ENCODE measurements around the gene ZDHHC5. TPM values are rescaled to one million over a fixed set of nuclear protein-coding genes. Genes with fewer than 3 reads are reported as not detected.
"Not testable (repeated sequence)": the region's sequence is repeated elsewhere in the genome, so short reads cannot be mapped to it uniquely, and the experiment has no call there.

The ZDHHC5 gene
- total RNA-seq, 1 donor from 2014 or later = 43.4 TPM

DNA sequence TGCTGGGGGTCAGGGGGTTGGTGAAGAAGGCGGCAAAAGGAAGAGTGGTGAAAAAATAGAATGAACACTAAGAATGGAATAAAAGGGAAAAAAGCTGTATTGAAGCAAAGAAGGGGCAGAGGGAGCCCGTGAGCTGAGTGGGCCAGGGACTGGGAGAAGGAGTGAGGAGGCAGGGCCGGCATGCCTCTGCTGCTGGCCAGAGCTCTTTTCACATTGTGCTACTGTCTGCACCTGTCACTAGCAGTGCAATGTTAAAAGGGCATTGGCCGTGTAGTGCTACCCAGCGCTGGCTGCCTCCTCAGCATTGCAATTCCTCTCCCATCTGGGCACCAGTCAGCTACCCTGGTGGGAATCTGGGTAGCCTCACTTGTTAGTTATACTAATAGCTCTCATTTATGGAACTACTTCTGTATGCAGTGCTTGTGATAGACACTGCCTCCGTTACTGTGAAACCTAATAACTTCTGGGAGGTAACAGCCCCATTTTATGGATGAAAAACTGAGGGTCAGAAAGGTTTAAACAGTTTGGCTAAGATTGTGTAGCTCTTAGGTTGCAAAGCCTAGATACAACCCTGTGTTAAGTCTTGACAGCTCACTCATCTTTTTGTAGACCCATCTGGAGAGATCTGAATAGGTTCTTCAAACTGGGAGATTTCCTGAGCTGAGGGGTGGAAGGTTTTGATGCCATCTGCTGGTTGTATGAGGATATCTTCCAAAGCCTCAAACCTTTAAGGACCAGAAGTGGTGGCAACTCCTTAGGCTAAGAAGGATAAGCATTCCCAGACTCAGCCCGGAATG, 26.7 kb upstream of the ZDHHC5 start:
- intact Hi-C loops (cut with DNase I) = loop anchor here (5.0 to 10.0 kb wide), 2 partner anchors 146 to 184 kb away; no protein-coding TSS in a partner anchor
- peak; percentile 65 for DNase-seq (ENCODE audit: low spot score)

DNA sequence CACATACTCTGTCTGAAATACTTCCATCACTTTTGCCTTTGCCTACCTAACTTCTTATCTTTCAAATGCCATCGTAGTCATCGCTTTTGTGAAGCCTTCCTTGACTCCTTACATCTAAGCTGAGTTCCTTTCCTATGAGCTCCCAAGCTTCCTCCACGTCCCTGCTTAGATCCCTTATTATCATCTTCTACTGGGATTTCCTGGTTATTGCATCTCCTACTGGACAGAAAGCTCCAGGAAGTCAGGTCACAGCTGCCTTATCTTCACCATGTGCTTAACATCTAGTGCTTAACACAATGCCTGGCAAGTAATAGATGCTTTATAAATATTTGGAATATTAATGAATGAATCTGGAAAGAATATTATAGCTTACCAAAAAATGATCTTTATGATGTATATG, 24.1 kb upstream of the ZDHHC5 start:
- no peak for DNase-seq (ENCODE audit: low spot score)
- intact Hi-C loops (cut with DNase I) = loop anchor here (1.0 to 10.0 kb wide), 3 partner anchors 76 to 187 kb away; no protein-coding TSS in a partner anchor

DNA sequence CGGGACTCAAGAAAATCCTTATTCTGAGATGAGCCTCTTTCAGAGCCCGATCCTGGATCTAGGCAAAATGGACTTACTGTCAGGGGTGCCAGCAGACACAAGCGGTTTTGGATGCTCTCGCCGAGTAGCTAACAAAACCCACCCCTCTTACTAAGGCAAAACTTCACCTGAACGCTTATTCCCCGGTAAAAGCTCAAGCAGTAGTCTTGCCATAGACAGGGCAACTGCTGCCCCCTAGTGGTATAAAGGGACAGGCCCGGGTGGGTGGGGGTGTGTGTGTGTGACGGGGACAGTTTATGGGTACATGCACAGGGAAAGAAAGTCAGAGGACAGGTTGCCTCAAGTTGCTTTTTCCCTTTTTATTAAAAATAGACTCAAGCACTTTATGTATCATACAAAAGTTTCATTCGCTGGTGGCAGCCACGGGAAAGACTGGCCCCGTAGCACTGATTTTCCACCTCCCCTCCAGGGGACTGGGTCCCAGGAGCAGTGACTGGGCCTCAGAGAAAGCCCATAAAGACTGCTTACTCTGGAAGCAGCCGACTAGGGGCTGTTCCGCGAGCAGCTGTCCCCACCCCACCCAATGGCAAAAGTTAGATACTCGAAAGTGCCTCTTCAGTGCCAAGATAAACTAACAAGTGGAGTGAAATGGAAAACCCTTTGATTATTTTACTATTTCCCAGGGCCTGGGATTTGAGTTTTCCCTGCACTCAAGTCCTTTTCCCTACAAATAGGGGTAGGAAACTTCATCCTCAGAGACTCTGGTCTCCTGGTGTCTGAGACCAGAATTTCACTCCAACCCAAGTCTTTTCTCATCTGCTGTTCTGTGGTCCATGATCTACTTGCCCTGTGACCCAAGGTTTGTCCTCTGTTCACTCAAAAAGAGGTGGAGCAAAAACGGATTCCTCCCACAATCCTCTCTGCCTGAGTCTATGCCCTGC, 22.9 kb upstream of the ZDHHC5 start:
- intact Hi-C loops (cut with DNase I) = loop anchor here (1.0 to 10.0 kb wide), 4 partner anchors 77 to 298 kb away; no protein-coding TSS in a partner anchor
- peak; percentile 88 for DNase-seq (ENCODE audit: low spot score)

DNA sequence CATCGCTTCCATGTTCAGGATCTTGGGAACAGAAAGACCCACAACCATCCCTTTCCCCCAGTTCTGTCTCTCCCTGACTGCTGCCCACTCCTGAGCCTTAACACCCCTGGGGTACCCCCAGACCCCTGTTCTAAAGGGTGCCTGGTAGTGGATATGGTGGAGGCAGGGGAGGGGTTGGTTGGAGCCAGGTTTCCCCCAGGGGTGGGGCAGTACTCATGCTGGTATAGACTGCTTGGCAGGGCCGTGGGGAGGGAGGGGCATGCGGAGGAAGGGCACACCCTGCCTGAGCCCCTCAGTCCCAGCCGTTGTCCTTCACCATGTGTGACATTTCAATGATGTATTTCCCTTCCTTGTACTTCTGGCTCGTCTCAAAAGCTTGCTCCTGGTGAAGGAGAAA, 22.2 kb upstream of the ZDHHC5 start:
- peak; percentile 50 for DNase-seq (ENCODE audit: low spot score)
- intact Hi-C loops (cut with DNase I) = loop anchor here (5.0 to 10.0 kb wide), 2 partner anchors 151 to 298 kb away; no protein-coding TSS in a partner anchor

DNA sequence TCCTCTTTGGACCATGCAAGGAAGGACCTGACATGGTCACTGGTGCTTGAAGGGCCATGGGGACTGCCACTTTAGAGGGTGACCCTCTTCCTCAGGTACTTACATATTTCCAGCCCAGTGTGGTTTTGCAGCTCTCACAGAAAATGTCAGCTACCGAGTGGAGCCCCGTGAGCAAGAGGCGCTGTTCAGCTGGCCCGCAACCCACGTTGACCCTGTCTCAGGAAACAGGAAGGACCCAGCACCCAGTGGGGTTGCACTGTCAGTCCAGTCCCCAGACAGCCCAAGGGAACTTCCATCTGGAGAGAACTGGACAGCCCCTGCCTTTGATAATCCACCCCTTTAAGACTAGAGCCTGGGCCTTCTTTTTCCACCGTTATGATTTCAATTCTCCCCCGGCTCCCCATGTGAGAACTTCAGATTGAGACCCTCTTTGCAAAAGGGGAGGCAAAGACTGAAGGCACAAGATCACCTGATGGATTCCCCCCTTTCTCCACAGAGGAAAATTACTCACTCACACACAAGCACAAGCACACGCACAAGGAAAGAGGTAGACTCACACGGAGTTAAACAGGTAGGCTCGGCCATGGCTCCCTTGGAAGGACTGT, 21.6 kb upstream of the ZDHHC5 start:
- intact Hi-C loops (cut with DNase I) = loop anchor here (5.0 to 10.0 kb wide), 2 partner anchors 151 to 299 kb away; no protein-coding TSS in a partner anchor
- DNase-seq (ENCODE audit: low spot score) = peak; percentile 43

DNA sequence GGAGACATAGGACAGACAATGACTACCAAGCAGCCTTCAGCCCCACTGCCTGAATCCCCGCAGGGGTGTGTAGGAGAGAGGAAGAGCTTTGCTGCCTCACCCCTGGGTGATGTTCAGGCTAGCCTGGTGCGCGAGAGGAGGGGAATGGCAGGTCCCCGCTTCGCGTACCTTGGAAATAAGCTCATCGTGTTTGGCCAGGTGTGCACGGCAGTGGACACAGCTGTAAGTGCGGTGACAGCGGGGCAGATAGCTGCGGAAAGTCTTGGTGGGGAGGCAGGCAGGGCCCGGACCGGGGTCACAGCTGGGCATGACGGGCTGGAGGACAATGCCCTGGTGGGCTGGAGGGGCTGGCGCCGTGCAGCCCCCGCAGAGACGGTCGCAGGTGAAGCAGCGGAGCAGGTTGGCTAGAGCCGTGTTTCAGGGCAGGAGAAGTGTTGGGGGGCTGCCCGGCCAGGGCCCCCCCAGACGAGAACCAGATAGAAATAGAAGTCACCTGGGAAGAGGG, 21.1 kb upstream of the ZDHHC5 start:
- DNase-seq (ENCODE audit: low spot score) = no peak
- intact Hi-C loops (cut with DNase I) = loop anchor here (5.0 to 10.0 kb wide), 2 partner anchors 152 to 300 kb away; no protein-coding TSS in a partner anchor

DNA sequence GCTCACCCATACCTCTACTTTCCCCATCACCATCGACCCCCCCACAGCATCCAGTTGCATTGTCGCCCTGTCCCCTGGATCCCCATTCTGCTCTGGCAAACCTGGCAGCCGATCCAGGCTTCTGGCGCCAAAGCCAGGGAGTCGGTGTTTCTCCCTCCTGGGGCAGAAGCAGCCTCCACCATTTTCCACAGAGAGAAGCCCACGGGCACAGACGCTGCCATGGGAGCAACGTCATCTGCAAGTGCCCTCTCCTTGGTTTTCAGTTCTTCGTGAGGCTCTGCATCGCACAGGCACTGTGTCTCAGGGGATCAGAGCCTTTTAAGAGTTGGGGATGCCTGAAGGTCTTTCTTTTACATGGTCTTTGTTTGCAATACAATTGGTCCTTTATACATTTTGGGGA, 20.5 kb upstream of the ZDHHC5 start:
- no peak for DNase-seq (ENCODE audit: low spot score)
- intact Hi-C loops (cut with DNase I) = loop anchor here (5.0 to 10.0 kb wide), 2 partner anchors 153 to 300 kb away; no protein-coding TSS in a partner anchor

DNA sequence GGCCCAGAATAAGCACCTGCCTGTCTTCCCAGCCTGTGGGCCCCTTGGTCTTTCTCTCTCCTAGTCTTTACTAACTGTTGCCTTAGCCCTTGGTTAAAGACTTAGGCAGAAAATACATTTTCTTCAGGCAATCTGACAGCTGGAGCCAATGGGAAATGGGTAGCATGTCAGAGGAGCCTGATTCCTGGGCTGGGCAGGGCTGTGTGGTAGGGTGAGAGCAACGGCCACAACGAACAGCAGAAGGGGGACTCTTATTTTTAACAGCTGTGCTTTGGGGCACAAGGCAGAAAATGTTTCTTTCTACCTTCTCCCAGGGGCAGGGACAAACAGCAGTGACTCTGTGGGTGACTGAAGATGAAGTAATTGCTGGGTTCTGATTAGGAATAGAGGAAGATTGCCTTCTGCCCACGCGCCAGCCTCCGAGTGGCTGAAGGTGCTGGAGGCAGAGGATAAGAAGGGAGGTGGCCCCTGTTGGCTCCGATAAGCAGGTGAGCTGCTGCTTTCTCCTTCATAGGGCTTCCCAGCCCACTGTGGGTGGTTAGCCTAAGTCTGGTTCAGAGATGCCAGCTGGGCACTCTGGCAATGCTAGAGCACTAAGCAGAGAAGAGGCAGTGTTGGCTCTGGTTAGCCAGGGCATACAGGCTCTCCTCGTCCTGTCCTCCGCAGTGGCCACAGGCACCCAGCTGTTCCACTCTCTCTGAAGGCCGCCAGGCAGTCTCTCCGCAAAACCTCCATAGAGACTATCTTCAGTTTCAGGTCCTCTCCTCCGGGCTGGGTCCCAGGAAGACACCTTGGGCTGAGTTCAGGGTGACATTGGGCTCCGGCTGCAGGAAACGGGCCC, 19.7 kb upstream of the ZDHHC5 start:
- no peak for DNase-seq (ENCODE audit: low spot score)
- intact Hi-C loops (cut with DNase I) = loop anchor here (5.0 to 10.0 kb wide), 2 partner anchors 153 to 301 kb away; no protein-coding TSS in a partner anchor

DNA sequence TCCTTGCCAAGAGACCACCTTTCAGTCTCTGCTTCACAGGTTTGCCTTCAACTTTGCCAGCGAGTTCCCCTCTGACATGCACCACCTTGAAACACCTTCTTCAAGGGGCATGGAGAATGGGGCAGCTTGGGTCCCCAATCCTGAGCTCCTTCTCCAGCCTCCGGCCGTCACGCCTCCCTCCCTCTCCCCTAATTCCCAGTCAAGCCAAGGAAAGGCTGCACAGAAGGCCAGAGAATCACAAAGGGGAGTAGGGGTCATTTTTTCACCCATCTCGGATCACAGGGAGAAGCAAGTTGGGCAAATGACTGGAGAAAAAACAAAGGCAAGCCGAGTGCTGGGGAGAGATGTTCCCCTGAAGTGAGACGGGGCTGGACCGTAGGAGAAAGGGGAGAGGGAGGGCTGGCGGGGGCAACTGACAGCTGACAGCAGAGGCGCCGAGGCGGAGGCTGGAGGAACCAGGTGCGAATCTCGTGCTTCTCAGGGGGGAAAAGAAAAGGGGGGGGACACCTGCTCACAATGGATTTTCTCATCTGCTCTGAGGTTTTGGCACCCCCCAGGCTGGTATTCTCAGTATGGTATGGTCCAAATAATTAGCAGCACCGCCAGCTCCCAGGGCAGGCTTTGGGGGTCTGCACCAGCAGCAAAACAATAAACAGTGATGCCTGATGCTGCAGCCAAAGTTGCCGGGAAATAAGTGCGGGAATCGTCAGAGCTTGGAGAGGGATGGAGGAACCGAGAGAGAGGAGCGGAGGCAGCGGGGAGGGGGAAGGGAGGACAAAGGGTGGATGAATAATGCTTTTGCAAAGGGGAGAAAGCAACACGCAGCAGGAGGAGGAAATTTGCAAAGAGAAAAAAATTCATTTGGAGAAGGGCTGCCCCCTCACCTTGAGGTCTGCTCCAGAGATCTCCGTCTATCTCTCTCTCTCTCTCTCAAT, 18.8 kb upstream of the ZDHHC5 start:
- no peak for DNase-seq (ENCODE audit: low spot score)
- intact Hi-C loops (cut with DNase I) = loop anchor here (5.0 to 10.0 kb wide), 2 partner anchors 154 to 302 kb away; no protein-coding TSS in a partner anchor

DNA sequence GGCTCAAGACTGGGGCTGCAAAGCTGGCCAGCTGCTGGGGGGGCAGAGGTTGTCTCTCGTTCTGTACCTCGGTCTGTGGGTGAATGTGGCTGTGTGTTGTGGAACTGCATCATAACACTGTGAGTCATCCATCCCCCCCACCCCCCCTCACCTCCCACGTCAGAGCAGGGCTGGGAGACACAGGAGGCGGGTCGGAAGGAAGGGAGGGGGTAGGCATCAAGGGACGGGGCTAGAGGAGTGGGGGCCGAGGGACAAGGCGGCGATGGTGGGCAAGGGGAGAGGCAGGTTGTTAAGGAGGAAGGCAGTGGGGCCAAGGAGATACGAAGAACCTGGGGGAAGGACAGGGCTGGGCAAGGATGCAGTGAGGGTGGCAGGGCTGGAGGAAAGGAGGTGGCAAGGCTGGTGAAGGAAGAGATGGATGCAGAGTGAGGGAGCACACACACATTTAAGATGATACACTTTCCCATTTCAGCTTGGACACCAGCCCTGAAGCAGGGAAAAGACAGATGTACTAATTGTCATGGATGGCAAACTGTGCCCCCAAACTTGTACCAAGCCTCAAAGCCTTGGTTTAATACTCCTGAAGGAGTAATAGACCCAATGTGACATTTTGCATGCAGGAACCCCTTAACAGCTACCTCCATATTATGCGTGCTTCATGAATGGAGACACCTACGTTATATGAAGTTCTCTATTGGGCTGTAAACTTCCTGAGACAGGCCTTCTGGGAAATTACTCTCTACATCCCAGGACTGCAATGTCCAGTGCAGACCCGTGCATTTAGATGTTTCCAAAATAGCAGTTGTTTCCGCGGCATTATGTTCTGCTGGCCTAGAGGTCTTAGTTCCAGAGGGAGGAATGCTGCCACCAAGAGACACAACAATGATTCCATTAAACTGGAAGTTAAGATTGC, 17.8 kb upstream of the ZDHHC5 start, which contains the start of gene YPEL4:
Gene YPEL4, minus strand, starts transcription at position 87 of the 913 bp plus-strand sequence. CDS start 2,805 bp downstream, outside the sequence.
- intact Hi-C loops (cut with DNase I) = loop anchor here (5.0 to 10.0 kb wide), 2 partner anchors 155 to 303 kb away; no protein-coding TSS in a partner anchor
- no peak for DNase-seq (ENCODE audit: low spot score)

DNA sequence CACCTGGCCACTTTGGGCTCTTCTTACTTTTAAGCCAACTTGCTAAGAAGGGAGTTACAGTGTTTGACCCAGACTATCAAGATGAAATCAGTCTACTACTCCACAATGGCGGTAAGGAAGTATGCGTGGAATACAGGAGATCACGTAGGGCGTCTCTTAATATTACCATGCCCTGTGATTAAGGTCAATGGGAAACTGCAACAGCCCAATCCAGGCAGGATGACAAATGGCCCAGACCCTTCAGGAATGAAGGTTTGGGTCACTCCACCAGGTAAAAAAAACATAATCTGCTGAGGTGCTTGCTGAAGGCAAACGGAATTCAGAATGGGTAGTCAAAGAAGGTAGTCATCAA, 17.2 kb upstream of the ZDHHC5 start:
- intact Hi-C loops (cut with DNase I) = no loop called here

DNA sequence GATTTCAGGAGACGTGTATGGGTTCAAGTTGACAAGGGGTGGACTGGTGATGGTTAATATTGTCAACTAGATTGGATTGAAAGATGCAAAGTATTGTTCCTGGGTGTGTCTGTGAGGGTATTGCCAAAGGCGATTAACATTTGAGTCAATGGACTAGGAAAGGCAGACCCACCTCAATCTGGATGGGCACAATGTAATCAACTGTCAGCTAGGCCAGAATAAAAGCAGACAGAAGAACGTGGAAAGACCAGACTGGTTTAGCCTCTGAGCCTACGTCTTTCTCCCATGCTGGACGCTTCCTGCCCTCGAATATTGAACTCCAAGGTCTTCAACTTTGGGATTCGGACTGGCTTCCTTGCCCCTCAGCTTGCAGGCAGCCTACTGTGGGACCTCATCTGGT, 16.5 kb upstream of the ZDHHC5 start:
- no peak for DNase-seq (ENCODE audit: low spot score)
- intact Hi-C loops (cut with DNase I) = no loop called here

More for the DNA sequence above, 17.2 kb upstream of the ZDHHC5 start:
- no peak for DNase-seq (ENCODE audit: low spot score)

DNA sequence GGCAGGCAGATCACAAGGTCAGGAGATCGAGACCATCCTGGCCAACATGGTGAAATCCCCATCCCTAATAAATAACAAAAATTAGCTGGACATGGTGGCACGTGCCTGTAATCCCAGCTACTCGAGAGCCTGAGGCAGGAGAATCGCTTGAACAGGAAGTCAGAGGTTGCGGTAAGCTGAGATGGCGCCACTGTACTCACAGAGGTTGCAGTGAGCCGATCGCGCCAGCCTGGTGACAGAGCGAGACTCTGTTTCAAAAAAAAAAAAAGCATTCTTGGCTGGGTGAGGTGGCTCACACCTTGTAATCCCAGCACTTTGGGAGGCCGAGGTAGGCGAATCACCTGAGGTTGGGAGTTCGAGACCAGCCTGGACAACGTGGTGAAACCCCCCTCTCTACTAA, 15.7 kb upstream of the ZDHHC5 start:
- intact Hi-C loops (cut with DNase I); DNase-seq (ENCODE audit: low spot score): not testable (repeated sequence)

DNA sequence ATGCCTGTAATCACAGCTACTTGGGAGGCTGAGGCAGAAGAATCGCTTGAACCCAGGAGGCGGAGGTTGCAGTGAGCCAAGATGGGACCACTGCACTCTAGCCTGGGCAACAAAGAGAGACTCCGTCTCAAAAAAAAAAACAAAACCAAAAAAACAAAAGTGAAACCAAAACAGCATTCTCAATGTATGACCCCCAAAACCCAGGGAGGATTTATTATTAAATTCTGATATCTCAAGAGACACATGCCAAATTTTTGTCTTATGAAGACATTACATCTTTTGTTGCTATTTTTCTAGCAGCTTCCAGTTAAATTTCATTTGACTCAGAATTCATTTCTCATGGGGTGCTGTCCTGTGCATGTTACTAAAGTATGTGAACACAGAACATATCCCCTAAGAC, 15.3 kb upstream of the ZDHHC5 start:
- intact Hi-C loops (cut with DNase I) = no loop called here
- no peak for DNase-seq (ENCODE audit: low spot score)

DNA sequence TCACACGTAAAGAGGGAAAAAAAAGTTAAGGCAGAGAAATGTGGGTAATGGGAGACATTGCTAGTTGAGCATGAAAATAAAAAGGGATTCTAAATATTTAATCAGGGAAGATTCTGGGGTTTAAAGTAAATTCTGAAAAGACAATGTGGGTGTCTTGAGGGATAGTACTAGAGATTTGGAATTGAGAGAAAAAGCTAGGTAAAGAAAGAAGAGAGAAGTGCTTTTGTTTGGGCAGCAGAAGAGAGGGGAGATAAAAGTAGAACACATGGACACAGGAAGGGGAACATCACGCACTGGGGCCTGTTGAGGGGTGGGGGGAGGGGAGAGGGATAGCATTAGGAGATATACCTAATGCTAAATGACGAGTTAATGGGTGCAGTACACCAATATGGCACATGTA, 14.8 kb upstream of the ZDHHC5 start:
- no peak for DNase-seq (ENCODE audit: low spot score)
- intact Hi-C loops (cut with DNase I) = no loop called here

DNA sequence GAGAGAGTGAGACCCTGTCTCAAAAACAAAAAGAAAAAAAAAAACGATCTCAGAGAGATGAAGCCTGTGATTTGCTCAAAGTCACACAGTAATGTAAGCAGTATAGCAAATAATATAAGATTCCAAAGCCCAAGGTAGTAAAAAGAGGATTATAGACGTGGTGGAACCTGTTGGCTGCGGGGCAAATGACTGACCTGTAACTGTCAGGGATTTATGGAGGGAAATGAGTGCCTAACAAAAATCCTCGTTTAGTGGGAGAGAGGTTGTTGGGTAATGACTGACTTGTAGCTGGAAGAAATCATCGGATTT, 11.1 kb upstream of the ZDHHC5 start:
- no peak for DNase-seq (ENCODE audit: low spot score)
- intact Hi-C loops (cut with DNase I) = loop anchor here (2.0 kb wide), 1 partner anchor 922 kb away; the partner anchor contains the start of gene ZFP91

Data from cardiac septum (tissue), 1 donor.